Endothelial cell of umbilical vein (primary cell): ENCODE measurements around the gene CEP128. TPM values are rescaled to one million over a fixed set of nuclear protein-coding genes. Genes with fewer than 3 reads are reported as not detected.

Experiments used
- BruUV-seq: library from RNA; stranded (reverse); fragments of 400-500 nt; replicated peaks from 2 replicates; lab custom pipeline; 2021; lab: Mats Ljungman, UMichigan
- CTCF ChIA-PET: fragments of 300-600, 350-600 bp; sonication (Branson Sonifier 250); formaldehyde crosslinking; loops from one replicate; lab custom pipeline; 2021; ENCODE audit warnings: antibody characterized with exemption, inconsistent platforms; lab: Charles Lee
- POLR2A ChIA-PET: fragments of 300-600, 350-600 bp; sonication (Branson Sonifier 250); formaldehyde crosslinking; loops from one replicate; lab custom pipeline; 2021; ENCODE audit warnings: antibody characterized with exemption, inconsistent platforms; lab: Charles Lee
- DNase-seq: peaks from one replicate; pipeline ENCODE4 v3.0.0-alpha.2; 2011; ENCODE audit warnings: low read depth, low spot score
- FAIRE-seq: peaks from 2 replicates; lab custom pipeline; 2011; peaks lifted over from hg19 to GRCh38; lab: Jason Lieb, UNC
- H2AFZ ChIP-seq: 2 replicates; pipeline ENCODE4 v1.6.0; 2012; ENCODE audit warnings: low read depth, low read length, control low read depth, inconsistent platforms
- H3K27ac ChIP-seq: 2 replicates; pipeline ENCODE4 v1.5.1; 2011; ENCODE audit warnings: low read depth, mild to moderate bottlenecking, control low read depth, low read length, moderate library complexity; ENCODE audit not compliant: insufficient read depth
- H3K27me3 ChIP-seq, 2 experiments: 2 replicates each; pipeline versions ENCODE4 v1.6.0 to v1.6.1; 2011; ENCODE audit warnings: low read length in 2 of 2, mixed read lengths in 1 of 2; ENCODE audit not compliant: control insufficient read depth in 2 of 2, insufficient read depth in 2 of 2
- H3K36me3 ChIP-seq, 2 experiments: 2 replicates in 1 of 2; 3 replicates in 1 of 2; pipeline ENCODE4 v1.5.1; 2011; ENCODE audit warnings: low read length in 2 of 2, mild to moderate bottlenecking in 1 of 2, moderate library complexity in 1 of 2; ENCODE audit not compliant: control insufficient read depth in 2 of 2, insufficient read depth in 2 of 2; ENCODE audit errors: extremely low read depth in 1 of 2
- H3K4me1 ChIP-seq: 3 replicates; pipeline ENCODE4 v1.5.1; 2011; ENCODE audit warnings: mild to moderate bottlenecking, low read length; ENCODE audit not compliant: control insufficient read depth, insufficient read depth; ENCODE audit errors: extremely low read depth
- H3K4me2 ChIP-seq: 2 replicates; pipeline ENCODE4 v1.6.1; 2011; ENCODE audit warnings: low read length, control low read depth, mixed read lengths; ENCODE audit not compliant: insufficient read depth
- H3K4me3 ChIP-seq, 3 experiments: fragments of 200-600 bp in 1 of 3; sonication (generic), shearing (Covaris generic) in 1 of 3; replicated peaks in 1 of 3; 2 replicates each; pipeline ENCODE4 v1.5.1; 2011 to 2016; ENCODE audit warnings: control low read depth in 3 of 3, low read length in 3 of 3, mild to moderate bottlenecking in 2 of 3, inconsistent platforms in 1 of 3, low read depth in 1 of 3, moderate library complexity in 1 of 3; ENCODE audit not compliant: insufficient read depth in 1 of 3
- H3K79me2 ChIP-seq: 2 replicates; pipeline ENCODE4 v1.6.0; 2012; ENCODE audit warnings: low read length, inconsistent platforms; ENCODE audit not compliant: control insufficient read depth, insufficient read depth
- H3K9ac ChIP-seq: replicated peaks from 2 replicates; pipeline ENCODE3; 2011; ENCODE audit warnings: low read length, control low read depth; ENCODE audit not compliant: insufficient read depth; ENCODE audit errors: extremely low read depth
- H3K9me1 ChIP-seq: replicated peaks from 3 replicates; pipeline ENCODE4 v1.6.0; 2011; ENCODE audit warnings: mild to moderate bottlenecking, low read length; ENCODE audit not compliant: control insufficient read depth, insufficient read depth; ENCODE audit errors: extremely low read depth
- H3K9me3 ChIP-seq: replicated peaks from 2 replicates; pipeline ENCODE4 v1.5.1; 2012; ENCODE audit warnings: low read length, inconsistent platforms; ENCODE audit not compliant: control insufficient read depth, insufficient read depth
- H4K20me1 ChIP-seq: replicated peaks from 2 replicates; pipeline ENCODE3; 2011; ENCODE audit warnings: mild to moderate bottlenecking, low read length; ENCODE audit not compliant: control insufficient read depth, insufficient read depth; ENCODE audit errors: extremely low read depth
- CTCF ChIP-seq, 2 donors: IDR thresholded peaks; 1 replicate in 1 of 2; 2 replicates in 1 of 2; pipeline ENCODE4 v1.5.1; 2011; ENCODE audit warnings: low read length in 2 of 2, mild to moderate bottlenecking in 2 of 2, moderate library complexity in 2 of 2, control low read depth in 1 of 2, inconsistent platforms in 1 of 2, low read depth in 1 of 2; ENCODE audit not compliant: insufficient read depth in 1 of 2; ENCODE audit errors: extremely low read depth in 1 of 2
- EZH2 ChIP-seq: IDR thresholded peaks from 2 replicates; pipeline ENCODE4 v1.6.1; 2012; ENCODE audit warnings: borderline replicate concordance, low read depth, mild to moderate bottlenecking, moderate library complexity, low read length, inconsistent platforms; ENCODE audit not compliant: severe bottlenecking
- FOS ChIP-seq: IDR thresholded peaks from 2 replicates; pipeline ENCODE4 v1.6.1; 2011; ENCODE audit warnings: mild to moderate bottlenecking, low read length, moderate library complexity, borderline replicate concordance; ENCODE audit not compliant: insufficient read depth
- GATA2 ChIP-seq: IDR thresholded peaks from 2 replicates; pipeline ENCODE4 v1.7.0; 2011; ENCODE audit warnings: low read depth, mild to moderate bottlenecking, moderate library complexity, mixed read lengths, low read length; ENCODE audit not compliant: insufficient read length, insufficient read depth
- JUN ChIP-seq: IDR thresholded peaks from 2 replicates; pipeline ENCODE4 v1.6.1; 2011; ENCODE audit warnings: borderline replicate concordance, low read depth; ENCODE audit not compliant: insufficient read length, insufficient read depth
- MAX ChIP-seq: IDR thresholded peaks from 2 replicates; pipeline ENCODE4 v1.6.1; 2011; ENCODE audit not compliant: insufficient read depth, insufficient read length
- MYC ChIP-seq: IDR thresholded peaks from one replicate; pipeline ENCODE4 v1.6.1; 2011; ENCODE audit warnings: mild to moderate bottlenecking, low read depth, low read length
- POLR2A ChIP-seq: IDR thresholded peaks from 2 replicates; pipeline ENCODE4 v1.6.1; 2012; ENCODE audit warnings: low read depth, mild to moderate bottlenecking, control low read depth, low read length
- POLR2AphosphoS5 ChIP-seq: IDR thresholded peaks from 2 replicates; pipeline ENCODE4 v1.6.1; 2012; ENCODE audit warnings: low read depth, mild to moderate bottlenecking, control low read depth, low read length, moderate library complexity; ENCODE audit not compliant: insufficient read depth
- dilution Hi-C: fragments of 300-500 bp; cut with MboI; formaldehyde crosslinking; loops from one replicate; pipeline ENCODE4 v1.15.0; 2019; ENCODE audit warnings: low sequenced_read_pairs; ENCODE audit not compliant: extremely low pct_ligation_motif_present
- intact Hi-C: fragments of 100-400 bp; cut with micrococcal nuclease; formaldehyde crosslinking; loops from one replicate; pipeline ENCODE4 v1.10.0; 2022
- polyA plus RNA-seq, 4 experiments: library from polyadenylated mRNA; depleted of rRNA in 3 of 4; stranded (reverse) in 3 of 4; unstranded in 1 of 4; fragments of >200 nt; gene quantifications; 2 replicates each; pipeline versions ENCODE4 v1.2.1 to v1.2.3, GENCODE V29; 2011 to 2012; ENCODE audit warnings: missing spikeins in 1 of 4
- total RNA-seq: library from RNA; stranded (reverse); gene quantifications from 2 replicates; pipeline ENCODE4 v1.2.3, GENCODE V29; 2021

The CEP128 gene
- total and polyA plus RNA-seq, 2 donors (not counting 3 experiments of a cell fraction or from before 2014, with no cell fraction given): 0.91 to 23.7 TPM

GRCh38 chr14:80809663-80810062 is 131.9 kb downstream of the CEP128 start:
- H3K4me3 ChIP-seq: no peak overlapping the region
- FAIRE-seq (no peak), DNase-seq (no peak)
- no peaks in the 10 kb centered on the region for H3K9me3 ChIP-seq
- H3K9me1 ChIP-seq: no peaks in the 10 kb centered on the region
- H3K36me3 ChIP-seq: no peaks in the 10 kb centered on the region
- H3K27me3 ChIP-seq: no peaks in the 10 kb centered on the region
- no TSS peak for BruUV-seq
- CTCF ChIA-PET: no interaction called here
- TF ChIP-seq EZH2: no peak
- no peak for TF ChIP-seq JUN
- TF ChIP-seq POLR2AphosphoS5: no peak
- TF ChIP-seq GATA2: no peak
- no peak for TF ChIP-seq FOS
- TF ChIP-seq MAX: no peak
- no peak for TF ChIP-seq MYC
- no peak for TF ChIP-seq CTCF (IDR thresholded peaks at IDR 0.05; ENCODE audit: extremely low read depth in 1 of 2, insufficient read depth in 1 of 2, low read depth in 1 of 2, low read length in 2 of 2)
- TF ChIP-seq POLR2A: no peak
- no peaks in the 10 kb centered on the region for H3K79me2 ChIP-seq
- POLR2A ChIA-PET: no interaction called here
- no peak overlapping the region for H3K9ac ChIP-seq
- H3K4me1 ChIP-seq: no peaks in the 10 kb centered on the region
- H2AFZ ChIP-seq: no peak overlapping the region
- H4K20me1 ChIP-seq: no peaks in the 10 kb centered on the region
- intact Hi-C loops (no loop called here), dilution Hi-C loops (no loop called here)
- H3K4me2 ChIP-seq: no peak overlapping the region
- H3K27ac ChIP-seq: no peak overlapping the region
